G401.6 (cell line): ENCODE results near the gene RCL1.

Experiments
- FAIRE-seq: peaks from 2 replicates; lab custom pipeline; 2012; peaks lifted over from hg19 to GRCh38; lab: Jason Lieb, UNC

RCL1 gene

DNA sequence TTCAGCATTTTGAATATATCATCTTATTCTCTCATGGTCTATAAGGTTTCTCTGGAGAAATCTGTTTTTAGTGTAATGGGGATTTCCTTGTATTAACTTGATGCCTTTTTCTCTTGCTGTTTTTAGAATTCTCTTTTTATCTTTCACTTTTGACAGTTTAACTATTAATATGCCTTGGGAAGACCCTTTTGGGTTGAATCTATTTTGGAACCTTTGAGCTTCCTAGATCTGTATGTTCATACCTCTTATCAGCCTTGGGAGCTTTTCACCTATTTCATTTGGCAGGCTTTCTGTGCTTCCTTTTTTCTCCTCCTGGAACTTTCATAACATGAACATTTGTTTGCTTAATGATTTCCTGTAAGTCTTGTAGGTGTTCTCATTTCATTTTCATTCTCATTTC lies 22.2 kb downstream of the RCL1 start:
- FAIRE-seq, result no peak

DNA sequence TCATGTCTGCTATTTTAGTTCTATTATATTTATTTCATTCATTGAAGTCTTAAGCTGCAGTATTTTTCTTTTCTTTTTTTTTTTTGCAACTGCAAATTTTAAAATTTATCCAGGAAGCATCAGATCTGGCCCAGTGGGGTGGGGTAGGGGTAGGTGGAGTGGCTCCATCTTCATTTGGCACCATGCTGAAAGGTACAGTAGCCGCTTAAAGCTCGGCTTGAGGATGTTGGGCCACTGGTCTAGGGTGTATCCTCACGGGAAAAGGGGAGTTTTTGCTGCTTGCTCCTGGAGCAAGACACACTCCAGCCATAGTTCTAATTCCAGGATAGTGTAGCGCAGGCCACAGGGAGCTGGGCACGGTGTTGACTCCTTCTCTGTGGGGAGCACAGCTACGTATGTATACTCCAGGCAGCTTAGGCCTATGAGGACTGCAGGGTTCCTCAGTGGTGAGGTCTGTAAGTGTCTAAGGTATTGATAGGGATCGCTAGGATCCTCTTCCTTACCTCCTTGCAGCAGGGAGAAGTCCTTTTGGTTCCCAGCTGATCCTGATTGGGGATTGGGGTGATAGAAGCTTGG lies 22.7 kb downstream of the RCL1 start:
- no peak for FAIRE-seq

DNA sequence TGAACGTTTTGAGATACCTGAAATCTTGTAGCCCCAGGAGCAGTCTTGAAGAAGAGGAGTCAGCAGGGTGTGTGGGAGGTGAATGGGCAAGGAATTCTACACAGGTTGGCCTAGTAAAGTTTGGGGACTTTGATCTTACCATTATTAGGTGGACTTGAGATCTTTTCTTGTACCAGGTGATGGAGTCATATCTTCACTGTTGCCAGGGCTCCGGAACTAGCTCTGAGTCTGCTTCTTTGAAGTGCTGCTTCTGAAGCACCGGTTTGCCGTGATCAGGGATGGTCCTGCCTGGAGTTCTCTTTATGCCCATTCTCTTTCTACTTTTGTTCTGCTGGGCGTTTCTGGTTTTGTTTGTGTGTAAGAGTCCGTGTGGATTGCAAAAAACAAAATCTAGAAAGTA lies 27.4 kb downstream of the RCL1 start:
- no peak for FAIRE-seq

DNA sequence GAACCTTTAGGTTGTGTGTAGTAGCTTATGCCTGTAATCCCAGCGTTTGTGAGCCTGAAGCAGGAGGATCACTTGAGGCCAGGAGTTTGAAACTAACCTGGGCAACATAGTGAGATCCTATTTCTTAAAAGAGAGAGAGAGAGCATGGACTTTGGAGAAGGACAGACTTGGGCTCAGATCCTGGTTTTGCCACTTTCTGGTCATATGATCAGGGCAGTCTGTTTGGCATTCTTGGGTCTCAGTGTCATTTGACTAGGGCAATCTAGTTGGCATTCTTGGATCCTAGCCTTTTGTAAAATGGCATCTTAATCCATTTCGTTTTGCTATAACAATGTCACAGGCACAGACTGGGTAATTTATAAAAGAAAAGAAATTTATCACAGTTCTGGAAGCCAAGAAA lies 28.4 kb downstream of the RCL1 start:
- FAIRE-seq, result no peak

DNA sequence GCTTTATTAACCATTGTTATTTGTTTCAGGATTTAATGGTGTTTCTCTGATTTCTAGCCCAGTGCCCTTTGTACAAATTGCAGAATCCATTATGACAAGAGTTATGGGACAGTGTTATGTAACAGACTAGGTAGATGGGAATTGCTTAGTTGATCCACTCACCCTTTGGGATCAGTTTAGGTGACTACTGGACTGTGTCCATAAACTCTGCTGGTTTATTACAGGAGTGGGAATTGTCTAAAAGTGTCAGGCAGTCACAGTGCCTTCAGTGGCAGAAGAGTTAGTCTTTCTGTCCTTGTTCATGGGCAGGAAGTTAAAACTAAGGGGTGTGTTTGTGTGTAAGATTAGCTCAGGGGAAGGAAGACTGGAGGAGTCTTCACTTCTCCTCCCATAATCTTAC lies 29.3 kb downstream of the RCL1 start:
- no peak for FAIRE-seq

DNA sequence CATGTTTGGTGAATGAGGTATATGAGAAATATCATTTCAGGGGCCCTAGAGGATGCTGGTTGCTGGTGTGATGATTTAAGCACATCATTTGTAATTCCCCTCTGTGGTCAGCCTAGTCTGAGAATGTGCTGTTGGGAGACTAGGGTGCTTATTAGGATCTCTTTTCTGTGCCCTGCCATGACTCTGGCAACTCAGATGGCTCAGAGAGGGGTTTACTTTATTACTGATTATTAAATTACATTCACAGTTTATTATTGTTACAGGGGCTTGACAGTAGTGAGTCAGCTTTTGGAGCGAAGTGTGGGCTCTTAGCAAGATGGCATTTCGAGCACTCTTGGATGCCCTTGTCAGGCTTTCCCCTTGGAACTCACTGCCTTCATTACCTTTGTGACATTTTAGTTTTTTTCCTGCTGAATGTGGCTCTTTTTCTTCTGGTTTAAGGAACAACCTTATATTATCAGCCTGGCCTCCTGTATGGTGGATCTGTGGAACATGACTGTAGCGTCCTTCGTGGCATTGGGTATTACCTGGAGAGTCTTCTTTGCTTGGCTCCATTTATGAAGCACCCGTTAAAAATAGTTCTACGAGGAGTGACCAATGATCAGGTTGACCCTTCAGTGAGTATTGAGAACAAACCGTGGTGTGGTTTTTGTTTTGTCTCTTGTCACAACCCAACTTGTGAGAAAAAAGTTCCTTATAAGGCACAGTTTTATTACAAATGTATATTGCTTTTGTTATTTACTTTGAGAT lies 33.8 kb downstream of the RCL1 start:
- no peak for FAIRE-seq

DNA sequence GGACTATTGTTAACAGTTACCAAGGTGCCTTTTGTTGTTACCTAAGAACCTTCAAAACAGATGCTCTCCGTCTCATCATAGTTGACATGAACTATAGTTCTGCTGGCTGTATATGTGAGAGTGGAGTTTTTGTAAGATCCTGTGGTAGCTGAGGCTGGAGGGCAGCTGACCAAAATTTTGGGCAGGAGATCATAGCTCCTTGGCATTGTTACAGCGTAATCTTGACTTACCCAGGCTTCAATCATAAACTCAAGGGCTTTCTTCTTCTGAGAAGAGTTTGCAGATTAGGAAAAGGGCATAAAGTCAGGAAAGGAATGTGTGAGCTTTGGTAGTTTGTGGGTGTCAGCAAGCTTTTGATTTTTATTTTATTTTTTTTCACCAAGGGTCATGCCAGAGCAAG lies 34.5 kb downstream of the RCL1 start:
- no peak for FAIRE-seq

DNA sequence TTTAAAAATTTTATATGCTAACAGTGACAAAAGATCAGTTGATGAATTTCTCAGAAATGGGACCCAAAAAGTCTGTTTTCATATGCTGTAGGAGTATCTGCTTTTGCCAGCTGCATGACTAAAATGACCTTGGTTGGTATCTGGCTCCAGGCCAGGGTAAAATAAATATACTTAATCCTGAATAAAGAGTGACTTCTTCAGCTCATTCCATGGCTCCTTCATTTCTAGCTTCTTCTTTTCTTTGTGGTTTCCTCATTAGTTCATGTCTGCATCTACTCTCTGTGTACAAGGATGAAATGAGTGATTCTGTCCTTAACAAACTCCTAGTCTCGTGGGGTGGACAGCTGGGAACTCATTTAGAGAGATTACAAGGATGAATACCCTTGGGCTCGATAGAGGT lies 36.0 kb downstream of the RCL1 start:
- no peak for FAIRE-seq

DNA sequence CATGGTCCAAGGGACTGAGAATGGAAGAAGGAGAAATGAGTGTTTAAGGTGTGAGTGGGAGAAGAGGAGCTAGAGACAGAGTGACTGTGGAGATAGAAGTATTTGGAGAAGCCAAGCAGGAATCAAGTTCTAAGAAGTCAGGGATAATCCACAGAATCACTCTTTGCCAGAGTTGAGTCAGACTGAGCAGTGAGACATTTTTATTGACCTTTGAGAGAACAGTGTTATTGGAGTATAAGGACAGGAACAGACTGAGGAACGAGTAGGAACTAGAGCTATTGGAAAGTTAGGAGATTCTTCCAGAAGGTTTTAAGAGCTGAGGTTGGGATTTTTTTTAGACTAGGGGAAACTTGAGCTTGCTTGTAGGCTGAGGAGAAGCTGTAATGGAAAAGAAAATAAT lies 37.2 kb downstream of the RCL1 start:
- no peak for FAIRE-seq

DNA sequence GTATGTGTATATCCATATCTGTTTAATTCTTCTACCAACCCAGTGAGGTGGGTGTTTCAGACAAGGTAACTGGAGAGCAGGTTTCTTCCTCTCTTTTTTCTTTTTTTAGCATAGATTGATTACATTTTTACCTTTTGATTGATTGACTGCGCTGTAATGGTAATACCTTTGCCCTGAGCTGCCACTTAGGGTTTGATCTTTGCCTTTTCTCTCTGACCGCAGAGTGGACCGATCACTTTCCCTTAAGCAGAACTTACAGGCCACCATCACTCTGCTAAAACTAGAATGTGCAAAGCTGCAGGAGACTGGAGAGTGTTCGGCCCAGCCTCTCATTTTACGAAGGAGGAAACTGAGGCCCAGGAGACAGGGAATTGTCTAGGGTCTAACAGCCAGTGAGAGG lies 38.0 kb downstream of the RCL1 start:
- no peak for FAIRE-seq

DNA sequence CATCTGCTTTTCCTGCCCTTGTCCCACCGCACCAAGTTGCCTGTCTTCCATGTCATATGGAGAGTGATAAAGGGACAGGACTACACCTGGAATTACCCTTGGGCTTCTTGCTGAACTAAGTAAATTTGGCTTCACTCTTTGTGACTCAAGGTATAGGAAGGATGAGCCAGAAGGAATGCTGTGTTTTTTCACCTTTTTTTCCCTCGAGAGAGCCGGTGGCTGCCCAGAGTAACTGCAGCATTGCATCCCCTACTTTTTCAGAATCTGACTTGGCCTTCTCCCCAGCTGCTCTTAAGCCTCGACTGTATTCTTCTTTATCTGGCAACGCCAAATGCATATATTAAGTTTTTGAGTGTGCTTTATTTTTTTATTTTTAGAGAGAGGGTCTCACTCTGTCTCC lies 38.4 kb downstream of the RCL1 start:
- FAIRE-seq, result no peak

DNA sequence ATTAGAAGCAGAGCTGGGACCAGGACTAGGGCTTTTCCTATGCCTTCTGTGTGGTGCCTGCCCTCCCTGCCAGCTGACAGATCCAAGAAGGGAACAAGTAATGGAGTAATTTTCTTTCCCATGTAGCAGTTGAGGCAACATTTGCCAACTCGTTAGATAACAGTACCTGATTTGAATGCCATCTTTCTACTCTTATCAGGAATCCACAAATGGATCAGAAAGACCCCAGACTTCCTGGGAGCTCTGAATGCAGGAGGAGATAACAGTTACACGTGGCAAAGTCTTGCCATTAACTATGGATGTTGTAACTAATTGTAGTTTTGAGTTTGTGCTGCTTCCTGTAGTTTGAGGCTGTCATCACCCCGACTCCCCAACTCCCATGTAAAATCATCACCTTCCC lies 39.2 kb downstream of the RCL1 start:
- FAIRE-seq, result no peak

DNA sequence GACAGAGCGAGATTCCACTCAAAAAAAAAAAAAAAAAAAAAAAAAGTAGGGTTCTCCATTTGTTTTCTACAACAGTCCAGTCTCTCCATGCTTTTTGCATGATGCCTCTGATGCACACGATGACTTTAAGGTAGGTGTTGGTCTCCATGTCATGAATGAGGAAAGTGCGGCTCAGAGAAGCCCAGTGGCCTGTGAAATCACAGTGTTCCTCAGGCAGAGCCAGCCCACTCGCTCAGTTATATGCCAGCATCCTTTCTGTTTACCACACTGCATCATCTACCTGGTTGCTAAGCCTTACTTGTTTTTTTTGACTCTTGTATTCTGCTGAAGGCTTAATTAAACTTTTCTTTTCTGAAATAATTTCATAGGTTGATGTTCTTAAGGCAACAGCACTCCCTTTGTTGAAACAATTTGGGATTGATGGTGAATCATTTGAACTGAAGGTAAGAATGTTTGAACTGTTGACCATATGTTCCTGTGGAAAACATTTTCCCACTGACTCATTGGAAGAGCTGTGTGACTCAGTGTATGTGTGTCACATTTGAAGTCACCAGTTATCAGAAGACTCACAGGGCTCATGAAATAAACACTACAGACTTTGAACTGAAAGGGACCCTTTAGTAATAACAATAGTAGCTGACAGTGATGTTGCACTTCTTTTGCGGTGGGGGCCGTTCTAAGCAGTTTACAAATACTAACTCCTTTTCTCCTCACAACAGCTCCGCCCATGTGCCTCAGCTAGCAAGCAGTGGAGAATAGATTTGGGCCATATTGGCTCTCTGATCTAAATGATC lies 40.2 kb downstream of the RCL1 start:
- no peak for FAIRE-seq

DNA sequence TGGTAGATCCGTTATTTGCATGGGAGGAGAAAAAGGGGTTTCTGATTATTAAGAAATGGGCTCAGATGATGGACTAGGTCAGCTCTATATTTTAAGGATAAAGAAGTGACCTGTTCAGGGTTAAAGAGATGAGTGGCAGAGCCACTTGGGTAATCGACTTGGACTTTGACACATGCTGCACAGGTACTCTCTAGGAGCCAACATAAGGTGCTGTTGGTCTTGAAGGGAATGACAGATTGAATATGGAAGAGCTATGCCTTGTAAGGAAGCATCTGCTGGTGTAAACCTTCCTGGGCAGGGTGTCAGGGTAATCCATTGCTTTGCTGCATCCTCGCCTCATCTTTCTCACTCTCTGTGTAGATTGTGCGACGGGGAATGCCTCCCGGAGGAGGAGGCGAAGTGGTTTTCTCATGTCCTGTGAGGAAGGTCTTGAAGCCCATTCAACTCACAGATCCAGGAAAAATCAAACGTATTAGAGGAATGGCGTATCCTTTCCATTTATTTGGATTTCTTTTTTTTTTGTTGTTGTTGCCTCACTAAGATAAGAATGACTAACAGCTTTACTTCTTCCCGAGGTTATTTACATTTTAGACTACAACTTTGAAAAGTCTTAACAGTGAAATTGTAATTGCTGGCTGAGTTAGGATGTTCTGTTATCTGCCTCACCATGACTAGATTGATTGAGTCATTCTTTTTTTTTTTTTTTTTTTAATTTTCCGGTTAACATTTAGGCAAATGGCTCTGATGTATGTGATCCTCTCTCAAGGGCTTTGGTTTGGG lies 41.2 kb downstream of the RCL1 start:
- FAIRE-seq, result no peak

DNA sequence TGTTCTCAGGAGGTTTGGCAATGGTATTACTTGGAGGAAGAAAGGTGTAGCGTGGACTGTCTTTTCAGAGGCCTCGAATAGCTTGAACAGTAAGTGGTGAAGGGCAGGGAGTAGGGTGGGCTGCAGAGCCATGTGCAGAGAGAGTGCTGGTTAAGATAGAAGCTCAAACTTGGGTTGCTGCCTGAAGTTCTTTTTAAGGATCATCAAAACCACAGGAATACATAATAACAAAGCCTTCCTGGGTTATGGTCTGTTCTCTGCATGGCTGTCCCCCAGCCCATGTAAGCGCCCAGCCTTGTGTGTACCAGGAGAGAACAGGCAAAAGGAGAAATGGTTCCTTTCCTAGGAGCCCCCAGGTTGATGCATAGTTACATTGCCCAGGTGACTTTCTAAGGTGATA lies 43.9 kb downstream of the RCL1 start:
- FAIRE-seq, result no peak

DNA sequence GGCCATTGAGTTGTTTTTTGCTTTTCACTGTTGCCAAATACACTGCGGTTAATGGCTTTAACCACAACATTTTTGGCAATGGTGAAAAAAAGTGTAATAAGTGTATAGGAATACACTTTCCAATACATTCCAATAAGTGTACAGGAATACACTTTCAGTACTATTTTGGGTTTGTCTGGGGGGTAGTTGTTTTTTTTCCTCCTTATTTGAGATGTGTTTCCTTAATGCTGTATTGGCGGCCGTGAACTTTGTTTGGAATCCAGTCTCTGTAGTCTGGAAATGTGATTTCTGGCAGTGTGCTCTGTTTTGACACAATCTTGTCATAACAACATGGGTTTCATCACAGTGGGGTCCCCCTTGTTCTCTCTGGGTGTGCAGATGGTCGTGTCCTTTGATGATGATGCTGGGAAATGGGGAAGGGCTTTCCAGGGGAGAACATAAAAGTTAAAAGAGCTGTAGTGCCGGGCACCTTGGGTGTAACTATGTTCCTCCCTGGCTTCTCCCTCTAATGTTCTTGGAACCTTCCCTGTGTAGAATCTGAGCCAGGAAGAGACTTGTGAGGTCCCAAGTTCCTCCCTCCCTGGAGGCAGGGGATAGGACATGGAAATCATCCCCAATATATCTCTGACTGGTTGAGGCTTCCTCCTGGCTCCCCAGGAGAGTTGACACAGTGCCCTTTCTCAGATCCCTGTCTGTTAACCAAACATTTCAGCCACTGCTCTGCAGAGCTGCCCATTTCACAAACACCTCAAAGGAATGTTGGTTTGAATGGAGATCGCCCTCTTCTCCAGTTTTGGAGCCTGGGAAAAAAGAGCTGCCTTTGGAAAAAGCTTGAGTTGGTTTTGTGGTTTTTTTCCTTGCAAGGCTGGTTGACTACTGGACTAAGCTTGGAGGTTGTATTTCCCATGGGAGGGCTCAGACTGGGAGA lies 44.8 kb downstream of the RCL1 start:
- FAIRE-seq, result no peak

DNA sequence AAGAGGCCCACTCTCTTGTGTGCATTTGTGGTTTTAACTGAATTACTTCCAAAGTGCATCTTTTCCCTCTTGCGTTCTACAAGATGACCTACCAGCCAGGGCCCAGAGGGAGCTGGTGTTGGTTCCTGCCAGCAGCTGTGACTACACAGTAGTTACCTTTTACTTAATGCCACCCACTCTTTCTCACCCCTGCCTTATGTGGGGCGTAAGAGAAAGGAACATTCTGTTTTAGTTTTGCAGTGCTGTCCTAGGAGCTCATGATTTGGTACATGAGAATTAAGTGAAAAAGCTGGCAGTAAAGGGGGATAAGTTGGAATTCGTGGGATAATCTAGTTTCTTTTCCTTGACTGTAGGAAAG lies 45.4 kb downstream of the RCL1 start:
- no peak for FAIRE-seq

DNA sequence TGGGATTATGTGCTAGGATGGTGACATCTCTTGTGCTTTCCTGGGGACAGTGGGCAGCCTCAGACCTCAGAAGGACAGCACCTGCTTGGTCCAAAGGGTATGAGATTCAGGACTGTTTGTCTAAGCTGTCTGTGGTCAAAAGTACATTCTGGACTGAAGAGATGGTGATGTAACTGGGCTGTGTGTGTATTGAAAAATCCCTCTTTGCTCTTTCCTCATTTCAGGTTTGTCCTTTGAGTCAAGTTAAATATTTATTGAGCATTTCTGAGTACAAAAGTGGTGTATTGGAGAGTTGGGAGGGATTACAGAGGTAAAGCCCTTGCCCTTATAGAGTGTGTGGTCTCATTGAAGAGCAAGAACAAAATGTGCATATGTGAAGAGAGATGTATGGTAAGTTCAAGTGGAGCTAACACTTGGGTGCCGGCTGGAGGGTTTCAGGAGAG lies 46.7 kb downstream of the RCL1 start:
- no peak for FAIRE-seq

DNA sequence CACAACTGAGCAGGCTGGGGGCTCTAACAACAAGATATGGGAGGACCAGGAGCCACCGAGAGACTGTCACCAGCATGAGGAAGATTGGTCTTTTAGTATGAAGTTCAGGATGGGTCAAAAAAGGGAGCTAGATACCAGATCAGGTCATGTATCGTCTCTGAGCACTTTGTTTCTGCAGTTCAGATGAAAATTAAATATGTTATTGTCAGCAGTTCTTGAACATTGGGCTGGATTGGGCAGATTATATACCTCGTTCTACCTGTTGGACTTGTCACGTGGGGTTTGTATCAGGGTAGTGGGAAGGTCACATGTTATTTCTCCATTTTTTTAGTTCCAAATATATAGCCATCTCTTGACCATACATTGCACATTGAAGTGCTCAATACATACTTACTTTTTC lies 47.3 kb downstream of the RCL1 start:
- no peak for FAIRE-seq

DNA sequence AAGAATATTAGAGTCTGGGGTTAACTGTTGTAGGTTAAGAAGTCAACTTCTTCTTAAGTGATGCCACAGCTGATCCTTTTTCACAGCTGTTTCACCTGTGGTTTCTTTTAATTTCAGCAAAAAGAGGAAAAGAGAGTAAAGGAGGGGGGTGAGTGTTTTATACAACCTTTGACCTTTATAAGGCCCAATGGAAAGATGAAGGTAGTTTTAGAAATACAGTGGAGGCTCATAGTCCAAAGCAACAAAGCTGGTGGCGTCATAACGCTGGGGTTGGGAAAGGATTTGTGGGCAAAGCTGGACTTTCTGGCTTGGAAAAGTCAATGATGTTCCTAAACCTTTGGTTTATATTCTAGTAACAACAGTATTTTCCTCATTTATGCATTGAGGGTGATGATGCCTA lies 49.5 kb downstream of the RCL1 start:
- no peak for FAIRE-seq

DNA sequence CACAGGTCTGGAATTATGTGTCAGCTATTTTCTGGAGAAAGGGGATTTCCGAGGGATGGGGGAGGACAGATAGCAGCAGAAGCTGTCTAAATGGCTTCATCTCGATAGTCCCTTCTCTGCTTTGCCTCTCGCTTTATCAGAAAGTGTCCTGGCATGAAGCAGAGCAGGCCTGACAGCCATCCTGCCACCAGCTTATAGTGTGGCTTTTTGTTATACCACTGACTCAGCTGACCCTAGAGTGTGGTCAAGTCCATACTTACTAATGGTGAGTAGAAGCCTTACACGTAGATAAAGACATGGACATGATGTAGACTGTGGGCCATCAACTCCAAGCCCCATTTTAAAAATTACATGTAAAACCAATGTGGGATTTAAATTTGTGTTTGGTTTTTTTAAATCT lies 50.0 kb downstream of the RCL1 start:
- FAIRE-seq, result no peak
